ENCODE results near the gene AKT2. TPM values are rescaled to one million over a fixed set of nuclear protein-coding genes. Genes with fewer than 3 reads are reported as not detected.

The AKT2 gene
- total RNA-seq, 1 experiment from 2014 or later, result 223 TPM

GRCh38 chr19:40254714-40255418, 30.3 kb downstream of the AKT2 start:
- DNase-seq (ENCODE audit: low spot score), result no peak

- DNase-seq (ENCODE audit: low spot score), result no peak
Measured at GRCh38 chr19:40253611-40254092, 31.5 kb downstream of the AKT2 start.

GRCh38 chr19:40252395-40252794, 32.8 kb downstream of the AKT2 start:
- DNase-seq (ENCODE audit: low spot score), result no peak

GRCh38 chr19:40251991-40252390, 33.2 kb downstream of the AKT2 start:
- no peak for DNase-seq (ENCODE audit: low spot score)

- DNase-seq (ENCODE audit: low spot score), result no peak
Measured at GRCh38 chr19:40251244-40251643, 33.9 kb downstream of the AKT2 start.

- DNase-seq (ENCODE audit: low spot score), result no peak
Measured at GRCh38 chr19:40249781-40250180, 35.4 kb downstream of the AKT2 start.

GRCh38 chr19:40249201-40249600, 35.9 kb downstream of the AKT2 start:
- no peak for DNase-seq (ENCODE audit: low spot score)

- no peak for DNase-seq (ENCODE audit: low spot score)
Measured at GRCh38 chr19:40247735-40248262, 37.3 kb downstream of the AKT2 start.

GRCh38 chr19:40247178-40247577, 38.0 kb downstream of the AKT2 start:
- no peak for DNase-seq (ENCODE audit: low spot score)

- no peak for DNase-seq (ENCODE audit: low spot score)
Measured at GRCh38 chr19:40246292-40247073, 38.7 kb downstream of the AKT2 start.

- no peak for DNase-seq (ENCODE audit: low spot score)
Measured at GRCh38 chr19:40245506-40246128, 39.5 kb downstream of the AKT2 start.

- DNase-seq (ENCODE audit: low spot score), result no peak
Measured at GRCh38 chr19:40244579-40245317, 40.4 kb downstream of the AKT2 start.

GRCh38 chr19:40243181-40243580, 42.0 kb downstream of the AKT2 start:
- no peak for DNase-seq (ENCODE audit: low spot score)

- DNase-seq (ENCODE audit: low spot score), result no peak
Measured at GRCh38 chr19:40242480-40242879, 42.7 kb downstream of the AKT2 start.

GRCh38 chr19:40241809-40242384, 43.2 kb downstream of the AKT2 start:
- no peak for DNase-seq (ENCODE audit: low spot score)

- no peak for DNase-seq (ENCODE audit: low spot score)
Measured at GRCh38 chr19:40241125-40241808, 43.9 kb downstream of the AKT2 start.

GRCh38 chr19:40240332-40240731, 44.8 kb downstream of the AKT2 start:
- DNase-seq (ENCODE audit: low spot score), result no peak

GRCh38 chr19:40239415-40240226, 45.5 kb downstream of the AKT2 start:
- DNase-seq (ENCODE audit: low spot score), result no peak

GRCh38 chr19:40238775-40239174, 46.4 kb downstream of the AKT2 start:
- no peak for DNase-seq (ENCODE audit: low spot score)

- DNase-seq (ENCODE audit: low spot score), result no peak
Measured at GRCh38 chr19:40237791-40238190, 47.4 kb downstream of the AKT2 start.
